LHCN-M2 (cell line): ENCODE results near the gene DOCK4. TPM values are rescaled to one million over a fixed set of nuclear protein-coding genes. Genes with fewer than 3 reads are reported as not detected.

Experiments used
- DNase-seq: peaks from one replicate; pipeline ENCODE4 v3.0.0-alpha.2; 2012; ENCODE audit warnings: low read depth
- total RNA-seq: library from RNA; depleted of rRNA; stranded (reverse); fragments of >200 nt; gene quantifications from 2 replicates; pipeline ENCODE4 v1.2.3, GENCODE V29; 2014

DOCK4 gene
- total RNA-seq, 1 experiment from 2014 or later, result 6.3 TPM

- peak; percentile 45 for DNase-seq
Observed at GRCh38 chr7:112079673-112080072, 126.5 kb downstream of the DOCK4 start.

GRCh38 chr7:112079122-112079521 is 127.1 kb downstream of the DOCK4 start:
- no peak for DNase-seq

GRCh38 chr7:112076324-112076723 is 129.9 kb downstream of the DOCK4 start:
- DNase-seq, result no peak

- DNase-seq, result peak; percentile 9
Observed at GRCh38 chr7:112074464-112074863, 131.7 kb downstream of the DOCK4 start.

GRCh38 chr7:112073530-112073929 is 132.7 kb downstream of the DOCK4 start:
- no peak for DNase-seq

GRCh38 chr7:112072541-112073245 is 133.5 kb downstream of the DOCK4 start:
- DNase-seq, result no peak

- DNase-seq, result no peak
Observed at GRCh38 chr7:112071856-112072255, 134.3 kb downstream of the DOCK4 start.

- no peak for DNase-seq
Observed at GRCh38 chr7:112070674-112071256, 135.4 kb downstream of the DOCK4 start.

GRCh38 chr7:112069879-112070321 is 136.3 kb downstream of the DOCK4 start:
- DNase-seq, result peak; percentile 37

GRCh38 chr7:112068967-112069366 is 137.2 kb downstream of the DOCK4 start:
- no peak for DNase-seq

GRCh38 chr7:112067632-112068540 is 138.3 kb downstream of the DOCK4 start:
- DNase-seq, result no peak

- DNase-seq, result no peak
Observed at GRCh38 chr7:112067200-112067599, 139.0 kb downstream of the DOCK4 start.

GRCh38 chr7:112065758-112066157 is 140.4 kb downstream of the DOCK4 start:
- no peak for DNase-seq

- no peak for DNase-seq
Observed at GRCh38 chr7:112064627-112065385, 141.4 kb downstream of the DOCK4 start.

- DNase-seq, result no peak
Observed at GRCh38 chr7:112063974-112064373, 142.2 kb downstream of the DOCK4 start.

- DNase-seq, result no peak
Observed at GRCh38 chr7:112061051-112061450, 145.1 kb downstream of the DOCK4 start.

GRCh38 chr7:112060625-112061024 is 145.6 kb downstream of the DOCK4 start:
- no peak for DNase-seq

GRCh38 chr7:112059675-112060074 is 146.5 kb downstream of the DOCK4 start:
- no peak for DNase-seq

- no peak for DNase-seq
Observed at GRCh38 chr7:112058686-112059085, 147.5 kb downstream of the DOCK4 start.

GRCh38 chr7:112056409-112056808 is 149.8 kb downstream of the DOCK4 start:
- no peak for DNase-seq

GRCh38 chr7:112053737-112054069 is 152.5 kb downstream of the DOCK4 start:
- no peak for DNase-seq
